ENCODE data around the gene RAP1GAP2.
A peak's percentile ranks its signal among the peaks of the same experiment; 100 is the strongest.

The RAP1GAP2 gene

DNA sequence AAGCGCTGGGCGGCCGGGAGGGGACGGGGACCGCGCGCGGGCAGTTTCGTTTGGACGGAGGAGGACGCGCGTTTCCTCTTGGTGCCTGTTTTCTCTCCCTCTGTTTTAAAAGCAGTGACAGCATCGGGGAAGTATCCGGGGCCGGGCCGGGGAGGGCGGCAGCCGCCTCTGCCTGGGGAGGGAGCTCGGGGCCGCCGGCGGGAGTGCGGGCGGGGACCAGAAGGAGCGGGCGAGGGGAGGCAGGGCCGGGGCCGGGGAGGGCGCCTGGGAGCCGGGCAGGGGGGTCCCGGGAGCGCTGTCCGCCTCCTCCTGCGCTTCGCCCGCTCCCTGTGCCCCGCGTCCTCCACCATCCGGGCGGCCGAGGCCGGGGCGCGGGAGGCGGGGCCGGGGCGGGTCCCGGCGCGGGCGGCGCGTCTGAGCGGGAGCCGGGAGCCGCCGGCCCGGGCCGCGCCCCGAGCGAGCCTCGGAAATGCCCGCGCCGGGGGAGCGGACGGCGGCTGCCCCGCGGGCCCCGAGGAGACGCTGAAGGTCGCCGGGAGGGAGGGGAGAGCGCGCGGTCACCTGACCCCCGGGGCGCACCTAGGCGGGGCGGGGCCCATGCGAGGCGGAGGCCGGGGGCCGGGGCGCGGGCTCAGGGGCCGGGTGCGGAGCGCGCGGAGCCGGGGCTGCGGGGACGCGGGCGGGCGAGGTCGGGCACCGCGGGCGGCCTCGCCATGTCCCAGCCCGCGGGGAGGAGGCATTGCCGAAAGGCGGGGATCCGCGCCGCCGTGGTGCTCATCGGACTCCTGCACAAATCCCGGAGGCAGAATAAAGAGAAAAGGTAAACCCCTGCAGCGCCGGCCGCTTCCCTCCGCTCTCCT is 57.3 kb downstream of the RAP1GAP2 start:
- peak; percentile 26 for DNase-seq (ENCODE audit: low read depth)

DNA sequence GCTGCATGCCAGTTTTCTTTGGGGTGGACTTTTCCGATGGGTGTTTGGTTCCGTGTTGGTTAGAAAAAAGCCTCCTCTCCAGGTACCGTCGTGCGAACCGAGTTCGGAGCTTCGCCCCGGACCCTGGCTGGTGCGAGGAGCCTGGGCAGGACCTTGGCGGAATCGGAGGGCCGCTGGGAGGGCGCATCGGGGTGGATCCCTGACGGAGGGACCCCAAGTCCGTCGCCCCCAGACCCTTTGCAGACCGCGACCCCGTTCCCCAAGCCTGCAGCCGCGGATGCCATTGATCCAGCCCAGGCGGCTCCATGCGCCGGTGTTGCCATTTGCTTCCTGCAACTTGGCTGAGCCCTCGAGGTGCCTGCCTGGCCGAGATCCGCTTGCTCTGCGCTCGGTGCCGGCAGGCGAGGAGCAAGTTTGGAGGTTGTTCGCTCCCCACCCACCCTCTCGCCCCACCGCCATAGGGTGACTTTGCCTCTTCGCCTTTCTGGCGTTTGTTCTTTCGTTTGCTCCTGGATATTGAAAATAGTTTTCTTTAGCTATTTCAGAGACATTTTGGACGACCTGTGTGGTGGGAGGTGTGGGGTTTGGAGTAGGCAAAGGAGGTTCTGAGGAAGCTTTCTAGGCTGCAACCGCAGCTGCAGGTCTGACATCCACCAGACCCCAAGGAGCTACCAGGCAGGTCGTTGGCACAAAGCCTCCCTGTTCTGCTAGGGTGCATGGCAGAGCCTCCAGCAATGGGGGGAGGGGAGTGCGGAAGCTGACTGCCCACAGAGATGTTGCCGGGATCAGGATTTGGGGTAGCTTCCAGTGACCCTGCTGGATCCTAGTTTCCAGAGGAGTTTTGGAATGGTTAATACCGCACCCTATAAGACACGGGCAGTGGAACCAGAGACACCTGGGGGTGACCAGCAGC is 58.2 kb downstream of the RAP1GAP2 start:
- DNase-seq (ENCODE audit: low read depth) = no peak

DNA sequence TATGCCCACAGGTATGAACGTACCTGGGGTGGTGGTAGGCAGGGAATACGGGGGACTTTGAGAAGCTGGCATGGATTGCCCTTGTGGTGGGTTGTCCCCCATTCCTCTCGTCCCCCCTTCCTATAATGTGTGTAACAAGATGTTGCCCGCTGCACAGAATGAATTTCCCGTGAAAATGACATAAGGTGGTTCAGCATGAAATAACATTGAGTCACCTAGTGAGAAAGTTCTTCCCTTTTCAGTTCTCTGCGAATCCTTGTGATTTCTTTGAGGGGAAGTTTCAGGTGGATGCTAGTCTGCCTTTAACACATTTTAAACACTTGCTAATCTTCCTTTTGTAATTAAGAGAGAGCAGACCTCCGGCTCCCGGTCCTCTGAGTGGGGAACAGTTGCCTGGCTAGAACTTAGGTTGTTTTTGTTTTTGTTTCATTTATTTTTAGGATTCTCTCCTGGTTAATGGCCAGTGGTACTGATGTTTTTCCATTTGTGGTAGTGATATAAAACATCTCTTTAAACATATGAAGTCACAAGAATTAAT is 58.9 kb downstream of the RAP1GAP2 start:
- no peak for DNase-seq (ENCODE audit: low read depth)

DNA sequence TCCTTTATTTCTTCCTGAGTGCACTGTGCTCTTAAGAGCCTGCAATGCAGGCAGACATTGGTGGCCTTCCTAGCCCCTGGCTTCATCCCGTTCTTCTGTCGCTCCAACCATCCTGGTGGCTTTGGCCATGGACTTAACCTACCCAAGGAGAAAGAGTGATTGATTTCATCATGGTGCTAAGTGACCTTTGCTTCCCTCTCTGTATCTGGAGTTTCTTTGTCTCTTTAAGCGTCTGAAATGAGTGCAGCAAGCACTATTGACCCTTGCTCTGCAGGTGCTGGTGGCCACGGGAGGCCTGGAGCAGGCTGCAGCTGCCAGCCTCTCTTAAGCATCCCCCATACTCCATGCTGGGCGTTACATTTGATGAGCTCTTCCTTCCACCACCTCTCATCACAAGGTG is 60.5 kb downstream of the RAP1GAP2 start:
- DNase-seq (ENCODE audit: low read depth) = no peak

DNA sequence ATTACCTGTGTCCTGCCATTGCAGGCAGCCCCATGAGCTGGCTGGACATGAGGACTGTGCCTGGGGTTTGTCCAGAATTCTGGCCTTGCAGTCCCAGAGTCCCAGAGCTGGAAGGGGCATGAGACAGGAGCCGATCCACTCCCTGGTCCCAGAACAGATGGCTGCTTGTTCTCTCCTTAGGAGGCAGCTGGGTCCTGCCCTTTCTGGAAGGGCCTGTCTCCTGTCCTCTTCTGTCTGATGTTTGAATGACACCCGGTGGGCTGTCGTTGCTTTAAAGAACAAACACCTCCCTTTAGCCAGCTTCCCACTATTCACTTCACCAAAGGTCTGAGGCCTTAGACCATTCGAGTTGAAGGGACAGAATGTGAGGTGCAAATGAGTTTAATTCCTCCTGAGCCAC is 63.8 kb downstream of the RAP1GAP2 start:
- no peak for DNase-seq (ENCODE audit: low read depth)

DNA sequence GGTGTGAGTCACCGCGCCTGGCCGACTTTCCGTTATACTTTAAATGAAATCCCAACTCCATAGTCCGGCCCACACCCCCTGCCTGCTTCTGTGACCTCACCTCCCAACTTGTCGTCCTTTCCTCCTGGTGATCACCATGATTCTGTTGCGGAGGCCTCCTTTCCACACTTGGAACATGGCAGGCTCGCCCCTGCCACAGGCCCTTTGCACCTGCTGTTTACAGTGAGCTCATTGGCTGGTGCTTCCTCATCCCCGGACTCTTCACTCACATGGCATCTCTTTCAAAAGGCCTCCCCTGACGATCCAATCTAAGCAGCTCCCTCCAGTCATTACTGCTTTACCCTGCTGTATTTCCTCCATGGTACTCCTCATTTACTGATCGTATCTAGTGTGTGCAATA is 64.6 kb downstream of the RAP1GAP2 start:
- DNase-seq (ENCODE audit: low read depth) = no peak

DNA sequence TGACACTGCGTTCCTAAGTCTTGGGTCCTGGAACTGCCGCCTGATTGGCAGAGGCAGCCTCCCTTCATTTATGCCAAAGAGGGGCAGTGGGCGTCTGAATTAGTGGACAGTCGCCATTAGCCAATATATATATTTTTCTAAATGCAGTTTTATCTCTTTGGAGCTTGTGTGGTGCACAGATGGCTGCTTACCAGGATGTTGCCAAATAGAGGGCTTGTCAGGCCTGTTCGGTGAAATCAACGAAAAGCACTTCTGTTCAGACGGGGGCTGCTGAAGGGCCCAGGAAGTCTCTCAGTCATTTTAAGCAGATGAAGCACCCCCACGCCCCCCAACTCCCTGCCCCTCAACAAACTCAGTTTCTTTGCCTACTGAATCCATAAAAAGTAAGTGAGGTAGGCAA is 66.0 kb downstream of the RAP1GAP2 start:
- no peak for DNase-seq (ENCODE audit: low read depth)

DNA sequence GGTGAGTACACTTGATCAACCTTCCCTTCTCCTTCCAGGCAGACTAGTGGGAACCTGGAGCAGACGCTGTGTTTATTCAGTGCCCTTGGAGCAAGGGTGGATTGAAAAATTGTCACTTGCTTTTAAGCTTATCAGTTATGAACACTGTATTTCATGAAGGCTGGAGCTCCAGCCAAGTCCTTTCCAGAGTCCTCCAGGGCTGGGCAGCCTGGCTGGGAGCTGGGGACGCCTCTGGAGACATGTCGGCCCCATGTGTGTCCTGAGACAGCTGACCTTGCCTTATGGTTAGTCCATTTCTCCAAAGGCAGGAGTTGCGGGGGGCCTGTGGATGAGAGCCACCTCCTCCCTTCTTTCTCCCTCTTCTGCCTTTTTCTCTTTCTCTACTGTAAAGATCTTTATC is 67.0 kb downstream of the RAP1GAP2 start:
- no peak for DNase-seq (ENCODE audit: low read depth)

DNA sequence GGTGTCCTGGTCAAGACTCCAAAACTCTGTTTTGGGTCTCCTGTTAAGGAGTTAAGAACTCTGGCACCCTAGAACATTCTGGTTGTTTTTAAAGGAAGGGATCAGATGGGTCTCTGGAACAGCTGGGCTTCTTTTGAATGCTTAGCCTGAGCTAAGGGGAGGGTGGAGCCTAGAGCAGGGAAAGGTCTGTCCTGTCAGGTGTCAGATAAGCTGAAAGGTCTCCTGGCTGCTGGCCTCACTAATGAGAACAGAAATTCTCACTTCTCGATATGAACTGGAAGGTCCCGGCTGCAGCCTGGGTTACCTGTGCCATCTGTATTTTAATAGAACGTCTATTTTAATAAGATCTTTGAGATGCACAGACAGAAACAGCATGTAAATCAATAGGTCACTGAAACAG is 69.0 kb downstream of the RAP1GAP2 start:
- DNase-seq (ENCODE audit: low read depth) = no peak

DNA sequence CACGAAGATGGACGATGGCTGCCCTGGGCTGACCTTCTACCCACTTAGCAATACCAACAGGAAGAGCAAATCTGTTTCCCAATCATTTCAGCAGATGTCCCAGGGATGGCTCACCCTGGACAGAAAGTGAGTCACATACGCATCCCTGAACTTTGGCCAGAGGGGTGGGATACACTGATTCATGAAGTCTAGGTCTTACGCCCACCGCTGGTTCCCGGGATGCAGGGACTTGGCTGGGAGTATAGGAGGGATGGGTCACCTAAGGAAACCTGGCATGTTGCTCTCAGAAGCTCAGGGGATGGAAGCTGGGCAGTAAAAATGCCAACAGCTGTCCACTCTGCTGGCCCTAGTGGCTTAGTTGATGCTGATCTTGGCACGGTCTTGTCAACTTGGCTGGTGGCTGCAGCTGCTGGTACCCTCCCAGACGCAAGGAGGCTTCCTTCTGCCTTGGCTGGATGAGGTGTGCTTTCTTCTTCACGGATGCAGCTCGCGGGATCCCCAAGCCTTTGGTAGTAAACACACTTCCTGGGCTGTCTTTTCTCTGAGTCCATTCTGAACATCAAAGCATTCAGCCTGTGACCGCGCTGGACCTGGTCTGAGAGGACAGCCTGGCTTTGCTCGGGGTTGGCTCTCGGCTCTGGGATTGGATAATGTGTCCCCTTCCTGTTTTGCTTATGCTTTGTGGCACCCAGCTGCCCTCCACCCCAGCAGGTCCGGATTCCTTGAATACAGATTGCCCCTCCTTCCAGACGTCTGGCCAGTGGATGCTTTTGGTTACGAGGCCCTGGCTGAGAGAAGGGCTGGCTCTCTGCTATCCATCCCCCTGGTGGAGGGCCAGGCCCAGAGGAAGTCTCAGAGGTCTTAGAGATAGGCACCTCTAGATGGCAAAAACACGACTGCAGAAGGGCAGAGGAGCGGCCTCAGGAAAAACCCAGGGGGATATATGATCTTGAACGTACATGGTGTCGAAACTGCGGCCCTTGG is 71.5 kb downstream of the RAP1GAP2 start:
- no peak for DNase-seq (ENCODE audit: low read depth)

DNA sequence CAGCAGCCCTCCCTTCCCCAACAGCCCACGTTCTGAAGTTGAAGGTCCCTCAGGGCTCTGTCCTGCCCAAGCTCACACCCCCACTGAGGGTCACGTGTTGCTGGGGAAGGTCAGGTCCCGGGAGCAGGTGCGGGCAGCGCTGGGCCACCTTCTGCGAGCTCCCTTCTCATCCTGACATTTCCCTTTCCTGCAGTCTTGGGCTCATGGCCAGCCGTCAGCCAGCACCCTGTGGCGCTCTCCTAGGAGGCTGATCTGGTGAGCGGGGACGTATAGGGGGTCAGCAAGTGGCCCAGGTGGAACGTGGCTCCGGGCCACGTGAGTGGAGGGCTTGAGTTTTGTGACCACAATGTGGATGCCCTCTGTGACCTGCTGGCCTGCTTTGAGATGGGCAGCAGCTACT is 73.4 kb downstream of the RAP1GAP2 start:
- DNase-seq (ENCODE audit: low read depth) = no peak

DNA sequence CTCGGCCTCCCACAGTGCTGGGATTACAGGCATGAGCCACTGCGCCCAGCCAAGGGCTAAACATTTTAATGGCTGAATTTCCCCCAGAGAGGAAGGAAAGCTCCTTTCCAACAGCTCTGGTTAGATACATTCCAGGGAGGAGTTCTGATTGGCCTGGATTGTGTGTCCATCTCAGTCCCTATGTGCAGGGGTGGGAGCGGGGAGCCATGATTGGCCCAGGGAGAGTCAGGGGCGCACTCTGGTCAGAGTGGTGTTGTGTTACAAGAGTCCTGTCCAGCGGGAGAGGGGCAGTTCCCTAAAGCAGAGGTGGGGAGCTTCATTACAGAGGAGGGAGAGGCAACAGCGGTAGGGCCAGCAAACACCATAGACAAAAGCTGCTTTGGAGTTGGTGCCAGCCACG is 75.0 kb downstream of the RAP1GAP2 start:
- DNase-seq (ENCODE audit: low read depth) = no peak

DNA sequence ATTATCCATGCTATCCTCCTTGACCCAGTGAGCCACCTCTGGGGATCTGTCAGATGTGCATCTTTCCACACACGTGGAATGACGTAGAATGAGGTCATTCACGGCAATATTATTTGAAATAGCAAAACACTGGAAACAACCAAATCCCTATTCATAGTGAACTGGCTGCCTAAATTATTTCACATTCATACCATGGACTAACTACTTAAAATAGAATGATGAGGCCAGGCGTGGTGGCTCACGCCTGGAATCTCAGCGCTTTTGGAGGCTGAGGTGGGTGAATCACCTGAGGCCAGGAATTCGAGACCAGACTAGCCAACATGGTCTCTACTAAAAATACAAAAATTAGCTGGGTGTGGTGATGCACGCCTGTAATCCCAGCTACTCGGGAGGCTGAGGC is 75.5 kb downstream of the RAP1GAP2 start:
- DNase-seq (ENCODE audit: low read depth) = no peak

DNA sequence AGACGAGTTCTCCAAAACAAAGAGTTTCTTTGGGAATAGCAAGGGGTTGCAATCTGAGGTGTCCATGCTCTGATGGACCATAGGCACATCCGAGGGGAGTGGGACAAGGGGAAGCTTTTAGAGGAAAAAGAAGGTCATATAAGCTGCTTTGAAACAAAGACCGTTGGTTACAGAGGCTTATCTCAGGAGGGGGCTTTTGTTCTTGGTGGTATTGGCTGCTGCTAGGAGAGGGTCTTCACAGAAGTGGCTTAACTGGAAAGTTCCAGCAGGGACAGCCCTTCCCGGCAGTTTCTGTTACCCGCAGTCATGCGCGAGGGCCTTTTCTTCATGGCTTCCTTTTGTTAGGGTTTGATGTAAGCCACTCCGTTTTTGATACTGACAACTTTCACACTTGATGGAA is 76.0 kb downstream of the RAP1GAP2 start:
- DNase-seq (ENCODE audit: low read depth) = no peak

DNA sequence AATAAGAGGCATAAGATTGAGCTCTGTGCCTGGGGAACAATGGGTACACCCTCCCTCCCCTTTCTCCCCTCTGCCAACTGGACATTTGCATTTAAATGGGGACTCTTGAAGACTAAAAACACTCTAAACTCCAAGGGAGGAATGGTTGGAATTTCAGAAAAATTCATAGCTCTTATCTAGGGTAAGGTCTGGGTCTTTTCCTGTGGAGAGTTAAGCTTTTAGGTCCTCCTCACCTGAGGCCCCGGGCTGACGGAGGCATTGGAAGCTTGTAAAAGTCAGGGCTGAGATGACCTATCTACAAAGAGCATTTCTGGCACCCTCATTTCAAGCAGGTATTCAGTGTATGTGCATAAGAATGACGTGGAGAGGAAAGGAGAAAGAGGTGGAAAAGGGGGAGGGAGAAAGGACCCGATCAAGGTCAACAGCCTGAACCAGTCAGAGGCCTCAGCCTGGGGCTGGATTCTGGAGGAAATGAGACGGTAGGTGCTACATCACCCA is 78.0 kb downstream of the RAP1GAP2 start:
- DNase-seq (ENCODE audit: low read depth) = no peak

DNA sequence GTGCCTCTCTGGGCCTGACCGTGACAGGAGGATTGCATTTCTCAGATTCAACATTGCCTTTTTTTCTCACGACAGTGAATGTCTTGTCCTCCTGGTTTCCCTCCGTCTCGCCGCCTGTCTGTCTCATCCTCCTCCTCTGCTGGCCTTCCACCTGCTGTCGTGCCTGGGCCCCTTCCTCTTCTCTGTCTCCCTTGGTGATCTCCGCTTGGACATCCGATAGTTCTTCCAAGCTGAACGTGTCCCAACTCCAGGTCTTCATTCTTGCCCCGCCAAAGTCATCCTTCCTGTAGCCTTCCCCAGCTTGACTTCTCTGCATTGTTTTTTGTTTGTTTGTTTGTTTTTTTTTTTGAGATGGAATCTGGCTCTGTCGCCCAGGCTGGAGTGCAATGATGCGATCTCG is 79.4 kb downstream of the RAP1GAP2 start:
- no peak for DNase-seq (ENCODE audit: low read depth)

DNA sequence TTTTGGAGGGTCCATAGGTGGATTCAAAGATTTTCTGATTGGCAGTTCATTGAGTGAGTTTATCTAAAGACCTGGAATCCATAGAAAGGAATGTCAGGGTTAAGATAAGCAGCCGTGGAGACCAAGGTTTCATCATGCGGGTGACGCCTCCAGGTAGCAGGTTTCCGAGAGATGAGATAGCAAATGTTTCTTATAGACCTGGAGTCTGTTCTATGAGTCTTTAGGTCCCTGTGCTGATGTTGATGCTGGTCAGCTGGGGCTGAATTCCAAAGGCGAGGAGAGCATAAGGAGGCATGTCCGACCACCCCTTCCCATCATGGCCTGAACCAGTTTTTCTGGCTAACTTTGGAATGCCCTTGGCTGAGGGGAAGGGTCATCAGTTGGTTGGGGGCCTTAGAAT is 80.2 kb downstream of the RAP1GAP2 start:
- no peak for DNase-seq (ENCODE audit: low read depth)

DNA sequence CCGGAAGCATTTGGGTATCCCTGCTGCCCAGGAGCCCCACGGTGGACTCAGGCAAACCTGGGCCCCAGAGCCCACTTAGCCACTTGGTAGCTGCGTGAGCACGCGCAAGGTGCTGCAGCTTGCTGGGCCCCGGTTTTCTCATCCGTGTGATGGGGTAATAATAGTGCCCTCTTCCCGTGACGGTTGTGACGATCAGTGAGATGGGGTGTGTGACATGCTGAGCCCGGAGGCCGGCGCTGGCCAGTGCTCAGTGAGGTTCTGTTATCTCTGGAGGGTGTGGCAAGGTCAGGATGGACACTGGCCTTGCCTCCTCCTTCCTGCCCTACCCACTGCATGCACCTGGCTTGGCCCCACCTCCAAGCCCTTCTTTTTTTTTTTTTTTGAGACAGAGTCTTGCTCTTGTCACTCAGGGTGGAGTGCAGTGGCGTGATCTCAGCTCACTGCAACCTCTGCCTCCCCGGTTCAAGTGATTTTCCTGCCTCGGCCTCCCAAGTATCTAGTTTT is 82.6 kb downstream of the RAP1GAP2 start:
- DNase-seq (ENCODE audit: low read depth) = no peak

DNA sequence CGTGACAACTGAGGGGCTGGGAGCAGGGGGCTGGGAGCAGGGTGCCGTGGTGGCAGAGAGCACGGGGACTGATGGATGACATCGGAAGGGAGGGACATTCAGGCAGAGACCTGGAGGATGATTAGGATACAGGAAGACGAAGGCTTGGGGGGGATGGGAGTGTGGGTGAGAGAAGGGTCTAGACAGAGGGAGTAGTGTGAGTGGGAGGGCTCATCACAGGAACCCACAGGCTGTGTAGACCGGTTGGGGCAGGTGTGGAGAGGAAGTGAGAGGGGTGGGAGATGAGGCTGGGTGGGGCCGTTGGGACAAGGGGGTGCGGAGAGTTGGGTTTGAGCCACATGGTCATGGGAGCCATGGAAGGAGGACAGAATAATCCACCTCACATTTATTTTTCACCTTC is 83.8 kb downstream of the RAP1GAP2 start:
- DNase-seq (ENCODE audit: low read depth) = no peak

DNA sequence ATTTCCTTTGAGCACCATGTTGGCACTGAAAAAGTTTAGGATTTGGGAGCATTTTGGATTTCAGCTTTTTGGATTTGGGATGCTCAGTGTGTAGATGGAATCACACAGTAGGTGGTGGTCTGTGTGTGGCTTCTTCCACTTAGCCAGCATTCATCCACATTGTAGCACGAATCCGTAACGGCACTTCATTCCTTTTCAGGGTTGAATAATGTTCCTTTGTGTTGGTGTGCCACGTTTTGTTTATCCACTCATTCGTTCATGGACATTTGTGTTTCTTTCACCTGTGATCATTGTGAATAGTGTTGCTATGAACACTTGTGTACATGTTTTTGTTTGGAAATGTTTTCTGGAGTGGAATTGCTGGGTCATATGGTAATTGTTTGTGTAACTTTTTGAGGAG is 85.1 kb downstream of the RAP1GAP2 start:
- DNase-seq (ENCODE audit: low read depth) = no peak

DNA sequence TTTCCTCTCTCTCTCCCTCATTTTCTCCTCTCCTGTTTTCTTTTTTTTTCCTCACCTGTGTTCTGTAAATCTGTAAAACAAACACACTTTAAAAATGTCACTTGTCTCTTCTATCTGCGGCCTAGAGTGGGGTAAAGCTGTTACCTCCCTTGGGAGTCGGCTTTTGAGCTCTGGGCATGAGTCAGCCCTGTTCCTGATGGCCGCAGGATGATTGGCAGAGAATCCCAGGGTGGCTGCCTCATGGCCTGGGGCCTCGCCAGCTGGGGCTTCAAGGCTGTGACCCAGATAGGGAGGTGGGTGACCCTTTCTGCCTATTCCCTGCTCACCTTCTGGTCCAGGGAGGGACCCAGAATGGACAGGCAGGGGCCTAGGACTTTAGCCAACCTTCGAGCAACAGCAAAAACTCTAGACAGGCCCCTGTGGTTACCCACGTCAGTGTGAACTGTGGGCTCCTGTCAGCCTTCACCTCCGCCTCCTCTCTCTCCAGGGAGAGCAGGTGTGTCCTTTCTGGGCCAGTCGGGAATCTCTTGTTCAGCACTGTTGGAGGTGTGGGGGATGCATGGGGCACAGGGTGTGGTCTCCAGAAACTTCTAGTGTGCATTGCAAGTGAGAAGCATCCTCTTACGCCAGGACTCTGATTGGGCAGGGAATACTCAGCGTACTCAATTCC is 87.4 kb downstream of the RAP1GAP2 start:
- DNase-seq (ENCODE audit: low read depth) = no peak

Measured in T follicular helper cell (primary cell).